HEK293 (cell line): ENCODE measurements around the gene GPR84.

ENCODE experiments used
- CTCF ChIA-PET: fragments of 350-600 bp; formaldehyde crosslinking; extraction: SDS; loops from one replicate; lab custom pipeline; 2021; ENCODE audit warnings: antibody characterized with exemption; lab: Yijun Ruan, JAX
- POLR2A ChIA-PET: fragments of 300-600 bp; formaldehyde crosslinking; extraction: SDS; loops from one replicate; lab custom pipeline; 2020; ENCODE audit warnings: antibody characterized with exemption, inconsistent platforms; lab: Yijun Ruan, JAX
- H3K27ac ChIP-seq: fragments of 200-500 bp; sonication (Bioruptor generic); 2 replicates; pipeline ENCODE4 v1.5.1; 2014; ENCODE audit warnings: low read depth, low read length, control low read depth, inconsistent platforms; ENCODE audit errors: extremely low read depth
- H3K36me3 ChIP-seq, 2 experiments: fragments of 200-500 bp in 1 of 2; sonication (Bioruptor generic) in 1 of 2; 1 replicate in 1 of 2; 2 replicates in 1 of 2; pipeline ENCODE4 v1.5.1; 2014 to 2017; ENCODE audit warnings: inconsistent platforms in 2 of 2, low read length in 2 of 2; ENCODE audit not compliant: control insufficient read depth in 2 of 2, insufficient read depth in 1 of 2
- H3K4me1 ChIP-seq: fragments of 200-500 bp; sonication (Bioruptor generic); 2 replicates; pipeline ENCODE4 v1.5.1; 2014; ENCODE audit warnings: mild to moderate bottlenecking, low read length, inconsistent platforms; ENCODE audit not compliant: control insufficient read depth, insufficient read depth
- H3K4me3 ChIP-seq: 2 replicates; pipeline ENCODE4 v1.5.1; 2011; ENCODE audit warnings: low read depth, mild to moderate bottlenecking, control low read depth, low read length, moderate library complexity
- H3K9me3 ChIP-seq: fragments of 200-500 bp; sonication (Bioruptor generic); 2 replicates; pipeline ENCODE4 v1.5.1; 2014; ENCODE audit warnings: low read depth, low read length, inconsistent platforms; ENCODE audit not compliant: control insufficient read depth, insufficient read depth
- BCL11A ChIP-seq: fragments of 450-650 bp; formaldehyde crosslinking; IDR thresholded peaks from 2 replicates; pipeline ENCODE4 v1.5.1; 2016; ENCODE audit warnings: low read depth, missing biosample characterization, missing genetic modification characterization
- KLF16 ChIP-seq: fragments of 450-650 bp; formaldehyde crosslinking; IDR thresholded peaks from 2 replicates; pipeline ENCODE4 v1.5.1; 2017; ENCODE audit warnings: missing biosample characterization, missing genetic modification characterization
- PRDM1 ChIP-seq: fragments of 450-650 bp; formaldehyde crosslinking; IDR thresholded peaks from 2 replicates; pipeline ENCODE4; 2016; ENCODE audit warnings: missing biosample characterization, missing genetic modification characterization
- PRDM10 ChIP-seq: fragments of 450-650 bp; formaldehyde crosslinking; IDR thresholded peaks from 2 replicates; pipeline ENCODE4 v1.5.1; 2016; ENCODE audit warnings: missing biosample characterization, missing genetic modification characterization
- PRDM2 ChIP-seq: fragments of 450-650 bp; formaldehyde crosslinking; IDR thresholded peaks from 2 replicates; pipeline ENCODE4 v1.5.1; 2016; ENCODE audit warnings: missing biosample characterization, missing genetic modification characterization, borderline replicate concordance
- TRIM28 ChIP-seq: IDR thresholded peaks from 2 replicates; pipeline ENCODE4 v1.6.1; 2011; ENCODE audit warnings: low read length, control low read depth, borderline replicate concordance
- WT1 ChIP-seq: fragments of 450-650 bp; formaldehyde crosslinking; IDR thresholded peaks from 2 replicates; pipeline ENCODE4 v1.5.1; 2016; ENCODE audit warnings: missing biosample characterization, missing genetic modification characterization
- ZNF138 ChIP-seq: fragments of 450-650 bp; formaldehyde crosslinking; IDR thresholded peaks from 2 replicates; pipeline ENCODE4 v1.5.1; 2016; ENCODE audit warnings: missing biosample characterization, missing genetic modification characterization, borderline replicate concordance
- ZNF169 ChIP-seq: fragments of 450-650 bp; formaldehyde crosslinking; IDR thresholded peaks from 2 replicates; pipeline ENCODE4 v1.5.1; 2016; ENCODE audit warnings: missing biosample characterization, missing genetic modification characterization
- ZNF394 ChIP-seq: fragments of 450-650 bp; formaldehyde crosslinking; IDR thresholded peaks from 2 replicates; pipeline ENCODE4 v1.5.1; 2016; ENCODE audit warnings: missing biosample characterization, missing genetic modification characterization, mild to moderate bottlenecking, moderate library complexity, borderline replicate concordance
- ZNF416 ChIP-seq: fragments of 450-650 bp; formaldehyde crosslinking; IDR thresholded peaks from 2 replicates; pipeline ENCODE4 v1.5.1; 2016; ENCODE audit warnings: missing biosample characterization, missing genetic modification characterization
- ZNF48 ChIP-seq: fragments of 450-650 bp; formaldehyde crosslinking; IDR thresholded peaks from 2 replicates; pipeline ENCODE4 v1.5.1; 2016; ENCODE audit warnings: missing biosample characterization, missing genetic modification characterization
- ZNF514 ChIP-seq: fragments of 450-650 bp; formaldehyde crosslinking; IDR thresholded peaks from 2 replicates; pipeline ENCODE4 v1.5.1; 2016; ENCODE audit warnings: missing biosample characterization, missing genetic modification characterization
- ZNF621 ChIP-seq: fragments of 450-650 bp; formaldehyde crosslinking; IDR thresholded peaks from 2 replicates; pipeline ENCODE4 v1.5.1; 2017; ENCODE audit warnings: missing biosample characterization, missing genetic modification characterization
- ZNF677 ChIP-seq: fragments of 450-650 bp; IDR thresholded peaks from 2 replicates; pipeline ENCODE4 v1.5.0; 2018; ENCODE audit warnings: missing biosample characterization, mild to moderate bottlenecking, missing genetic modification characterization, moderate library complexity
- ZNF776 ChIP-seq: fragments of 450-650 bp; formaldehyde crosslinking; IDR thresholded peaks from 2 replicates; pipeline ENCODE4 v1.5.0; 2017; ENCODE audit warnings: missing biosample characterization, missing genetic modification characterization, borderline replicate concordance
- ZNF792 ChIP-seq: fragments of 450-650 bp; formaldehyde crosslinking; IDR thresholded peaks from 2 replicates; pipeline ENCODE4 v1.5.1; 2016; ENCODE audit warnings: missing biosample characterization, missing genetic modification characterization
- ZNF837 ChIP-seq: fragments of 450-650 bp; formaldehyde crosslinking; IDR thresholded peaks from 2 replicates; pipeline ENCODE4 v1.5.1; 2016; ENCODE audit warnings: missing biosample characterization, missing genetic modification characterization
- ZNF843 ChIP-seq: fragments of 450-650 bp; formaldehyde crosslinking; IDR thresholded peaks from 2 replicates; pipeline ENCODE4 v1.5.1; 2016; ENCODE audit warnings: missing biosample characterization, missing genetic modification characterization
- TF ChIP-seq, protein P1 (sequence below): fragments of 450-650 bp; formaldehyde crosslinking; IDR thresholded peaks from 2 replicates; pipeline ENCODE4 v1.5.1; 2017; ENCODE audit warnings: missing biosample characterization, missing genetic modification characterization
- TF ChIP-seq, protein P2 (sequence below): fragments of 450-650 bp; formaldehyde crosslinking; IDR thresholded peaks from 2 replicates; pipeline ENCODE4 v1.5.1; 2016; ENCODE audit warnings: missing biosample characterization, missing genetic modification characterization

Gene GPR84

DNA sequence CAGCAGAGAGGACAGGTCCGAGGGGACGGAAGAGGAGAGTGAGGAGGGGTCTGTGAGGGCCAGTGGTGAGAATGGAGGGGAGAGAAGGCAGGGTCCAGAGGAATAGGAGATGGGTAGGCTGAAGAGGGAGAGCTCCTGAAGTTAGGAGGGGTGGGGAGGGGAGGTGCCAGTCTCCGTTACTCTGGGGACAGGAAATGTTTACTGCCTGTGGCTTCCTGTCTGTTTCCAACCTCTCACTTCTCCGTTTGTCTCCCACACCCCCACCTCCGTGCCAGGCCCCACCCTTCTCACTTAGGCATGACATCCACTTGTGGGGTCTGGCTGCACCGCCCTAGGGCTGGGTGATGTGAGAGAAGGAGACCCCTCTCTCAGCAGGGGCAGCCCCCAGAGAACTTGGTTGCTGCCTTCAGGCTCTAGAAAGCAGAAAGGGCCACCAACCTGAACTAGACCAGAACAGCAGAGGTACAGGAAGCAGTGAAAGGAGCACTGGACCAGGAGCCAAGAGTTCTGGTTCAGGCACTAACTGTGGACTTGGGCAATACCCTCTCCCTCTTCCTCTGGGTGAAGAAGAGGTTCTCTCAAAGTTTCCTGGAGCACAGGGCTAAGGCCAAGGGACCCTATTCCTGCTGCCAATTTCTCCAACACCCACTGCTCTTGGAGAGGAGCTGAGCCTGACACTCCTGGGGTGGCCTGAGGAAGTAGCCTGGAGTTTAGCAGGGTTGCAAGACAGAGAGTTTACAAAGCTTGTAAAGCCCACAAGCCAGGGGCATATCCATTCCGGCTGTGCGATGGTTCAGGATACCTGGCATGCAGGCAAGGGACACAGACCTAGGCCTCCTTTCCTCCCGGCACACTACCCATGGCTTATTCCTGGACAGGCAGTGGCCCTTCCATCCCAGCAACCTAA, 49.3 kb upstream of the GPR84 start (continued):
- no peak for TF ChIP-seq PRDM1

DNA sequence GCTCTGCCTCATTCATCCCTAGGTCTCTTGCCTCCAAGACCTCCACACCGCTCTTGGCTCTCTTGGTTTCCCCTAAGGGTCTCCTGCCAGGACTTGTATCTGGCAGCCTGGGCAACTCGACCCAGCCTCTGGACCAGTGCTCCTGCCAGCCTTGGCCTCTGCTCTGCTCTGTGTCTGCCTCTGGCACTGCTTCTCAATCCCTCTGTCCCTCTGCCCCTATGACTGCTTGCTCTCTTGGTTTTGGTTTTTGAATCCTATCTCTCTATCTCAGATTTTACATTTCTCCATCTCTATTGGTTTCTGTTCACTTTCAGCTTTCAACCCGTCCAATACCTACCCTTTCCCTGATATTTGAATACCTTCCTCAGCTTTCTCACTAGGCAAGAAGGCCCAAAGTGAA, 48.5 kb upstream of the GPR84 start:
- Histone ChIP-seq H3K4me3 (no peak overlapping the region), H3K4me1 (peaks cover under 1% of the 10 kb centered on the region; the same call in 1 of the 2 replicates), H3K36me3 (peaks cover 6 to 23% of the 10 kb centered on the region in 2 experiments; a peak in 2 of 3 replicates), H3K27ac (no peak overlapping the region), H3K9me3 (no peaks in the 10 kb centered on the region)
- POLR2A ChIA-PET = no interaction called here
- TF ChIP-seq ZNF416 (tag by site-specific recombination) (no peak), WT1 (tag by site-specific recombination) (no peak), ZNF514 (tag by site-specific recombination) (no peak), ZNF677 (tag by site-specific recombination) (no peak), ZNF792 (tag by site-specific recombination) (no peak), ZNF138 (no peak), PRDM2 (tag by site-specific recombination) (no peak), ZNF621 (tag by site-specific recombination) (no peak), ZNF837 (no peak), ZNF843 (no peak)
- TF ChIP-seq, protein P1, sequence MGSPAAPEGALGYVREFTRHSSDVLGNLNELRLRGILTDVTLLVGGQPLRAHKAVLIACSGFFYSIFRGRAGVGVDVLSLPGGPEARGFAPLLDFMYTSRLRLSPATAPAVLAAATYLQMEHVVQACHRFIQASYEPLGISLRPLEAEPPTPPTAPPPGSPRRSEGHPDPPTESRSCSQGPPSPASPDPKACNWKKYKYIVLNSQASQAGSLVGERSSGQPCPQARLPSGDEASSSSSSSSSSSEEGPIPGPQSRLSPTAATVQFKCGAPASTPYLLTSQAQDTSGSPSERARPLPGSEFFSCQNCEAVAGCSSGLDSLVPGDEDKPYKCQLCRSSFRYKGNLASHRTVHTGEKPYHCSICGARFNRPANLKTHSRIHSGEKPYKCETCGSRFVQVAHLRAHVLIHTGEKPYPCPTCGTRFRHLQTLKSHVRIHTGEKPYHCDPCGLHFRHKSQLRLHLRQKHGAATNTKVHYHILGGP (tag by site-specific recombination) = no peak
- CTCF ChIA-PET = interaction anchor here (0.5 to 14.5 kb wide), 5 partner anchors 10 to 1386 kb away, joined by 3 to 227 read pairs (median 4); no protein-coding TSS in a partner anchor

- ChIA-PET POLR2A (no interaction called here), CTCF (interaction anchor here (0.5 to 14.5 kb wide), 6 partner anchors 10 to 1386 kb away, joined by 3 to 227 read pairs (median 4); no protein-coding TSS in a partner anchor)
- Histone ChIP-seq H3K4me1 (no peaks in the 10 kb centered on the region; the same call in 1 of the 2 replicates), H3K9me3 (no peaks in the 10 kb centered on the region), H3K36me3 (peaks cover 6 to 27% of the 10 kb centered on the region in 2 experiments; a peak in 2 of 3 replicates), H3K27ac (no peak overlapping the region), H3K4me3 (no peak overlapping the region)
- TF ChIP-seq ZNF48 (no peak), ZNF394 (tag by site-specific recombination) (no peak), BCL11A (tag by site-specific recombination) (no peak), KLF16 (tag by site-specific recombination) (no peak), ZNF169 (tag by site-specific recombination) (no peak), ZNF776 (tag by site-specific recombination) (no peak), TRIM28 (no peak), PRDM10 (tag by site-specific recombination) (no peak)
- TF ChIP-seq, protein P2, sequence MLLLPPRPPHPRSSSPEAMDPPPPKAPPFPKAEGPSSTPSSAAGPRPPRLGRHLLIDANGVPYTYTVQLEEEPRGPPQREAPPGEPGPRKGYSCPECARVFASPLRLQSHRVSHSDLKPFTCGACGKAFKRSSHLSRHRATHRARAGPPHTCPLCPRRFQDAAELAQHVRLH (tag by site-specific recombination) = no peak
Observed at GRCh38 chr12:54412348-54412747, 48.1 kb upstream of the GPR84 start.
